Natural killer cell (primary cell): ENCODE results near the gene OSBPL1A. TPM values are rescaled to one million over a fixed set of nuclear protein-coding genes. Genes with fewer than 3 reads are reported as not detected.

Experiments
- ATAC-seq, 3 donors: fragments of 150-1000 bp in 2 of 3; fragments of 200-7000 bp in 1 of 3; cut with Tn5 transposase; 1 replicate in 1 of 3; 2 replicates in 2 of 3; pipeline ENCODE4 v1.10.0; 2021; ENCODE audit warnings: mild to moderate bottlenecking in 2 of 3, moderate library complexity in 2 of 3
- DNase-seq, 2 donors: peaks; one replicate each; pipeline versions ENCODE4 v3.0.0 to v3.0.0-alpha.2; 2013 to 2021; ENCODE audit warnings: mixed read lengths in 1 of 2
- H3K27ac ChIP-seq: one replicate; pipeline ENCODE4 v1.5.1; 2013; ENCODE audit warnings: mild to moderate bottlenecking, low read length
- H3K27me3 ChIP-seq: one replicate; pipeline ENCODE4 v1.6.1; 2013; ENCODE audit warnings: low read length; ENCODE audit not compliant: control insufficient read depth, insufficient read depth
- H3K36me3 ChIP-seq: one replicate; pipeline ENCODE4 v1.6.1; 2013; ENCODE audit warnings: low read length; ENCODE audit not compliant: control insufficient read depth, insufficient read depth
- H3K4me1 ChIP-seq: one replicate; pipeline ENCODE4 v1.6.1; 2013; ENCODE audit warnings: low read length; ENCODE audit not compliant: control insufficient read depth, insufficient read depth
- H3K4me3 ChIP-seq: one replicate; pipeline ENCODE4 v1.5.1; 2013; ENCODE audit warnings: low read length
- H3K9me3 ChIP-seq: one replicate; pipeline ENCODE4 v1.6.1; 2013; ENCODE audit warnings: low read length; ENCODE audit not compliant: control insufficient read depth, insufficient read depth
- H3K27ac Mint-ChIP-seq, 2 donors: one replicate each; pipeline ENCODE4 v1.8.0; 2022; ENCODE audit warnings: mild to moderate bottlenecking in 2 of 2, mixed read lengths in 2 of 2, moderate library complexity in 1 of 2
- H3K27me3 Mint-ChIP-seq, 2 donors: one replicate each; pipeline ENCODE4 v1.8.0; 2022; ENCODE audit warnings: low read depth in 2 of 2, mixed read lengths in 2 of 2
- H3K36me3 Mint-ChIP-seq: one replicate; pipeline ENCODE4 v1.8.0; 2022; ENCODE audit warnings: mixed read lengths
- H3K4me1 Mint-ChIP-seq, 2 donors: one replicate each; pipeline ENCODE4 v1.8.0; 2022; ENCODE audit warnings: mixed read lengths in 2 of 2
- H3K4me3 Mint-ChIP-seq: one replicate; pipeline ENCODE4 v1.8.0; 2022; ENCODE audit warnings: mild to moderate bottlenecking, moderate library complexity, mixed read lengths
- H3K9me3 Mint-ChIP-seq, 2 donors: one replicate each; pipeline ENCODE4 v1.8.0; 2022; ENCODE audit warnings: mixed read lengths in 2 of 2
- WGBS: methylation state at CpG from one replicate; pipeline ENCODE4 v1.1.7; 2013; ENCODE audit warnings: missing lambda C conversion rate; ENCODE audit not compliant: insufficient coverage; 5-methylcytosine and 5-hydroxymethylcytosine counted together
- intact Hi-C: fragments of 100-400 bp; cut with micrococcal nuclease; formaldehyde crosslinking; loops from one replicate; pipeline ENCODE4 v1.14.2; 2022
- total RNA-seq, 4 donors: library from RNA; stranded (reverse); fragments of 120-200 nt in 1 of 4; gene quantifications; one replicate each; pipeline versions ENCODE4 v1.2.3 to v1.2.4, GENCODE V29; 2013 to 2022
- TF ChIP-seq, protein P1 (sequence below): fragments of 200-600 bp; IDR thresholded peaks from one replicate; pipeline ENCODE4 v1.8.0; 2022; ENCODE audit warnings: antibody characterized with exemption

The OSBPL1A gene
- total RNA-seq, 3 donors from 2014 or later (not counting 1 experiment from before 2014, with no cell fraction given): 1.2 to 32.5 (median 1.5) TPM

DNA sequence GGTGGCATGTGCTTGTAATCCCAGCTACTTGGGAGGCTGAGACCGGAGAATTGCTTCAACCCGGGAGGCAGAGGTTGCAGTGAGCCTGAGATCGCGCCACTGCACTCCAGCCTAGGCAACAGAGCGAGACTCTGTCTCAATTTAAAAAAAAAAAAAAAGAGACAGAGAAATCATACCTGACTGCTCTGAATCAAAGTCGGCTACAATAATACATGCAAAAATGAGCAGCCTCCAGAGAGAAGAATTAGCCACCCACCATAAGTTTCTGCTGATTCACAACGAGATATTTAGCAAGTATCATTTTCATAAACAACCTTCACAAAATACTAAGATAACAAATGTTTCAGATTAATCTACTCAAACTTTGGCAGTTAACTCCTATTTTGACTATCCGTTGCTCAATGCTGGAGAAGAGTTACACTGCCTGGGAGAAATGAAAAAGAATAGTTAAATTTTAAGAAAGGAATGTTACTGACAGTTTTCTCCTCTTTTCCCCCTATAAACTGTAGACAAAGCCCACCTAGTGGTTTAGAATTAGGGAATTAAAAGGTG is 1.5 kb downstream of the OSBPL1A start:
- DNase-seq (no peak), ATAC-seq (no peak)
- no peak overlapping the region for H3K27ac ChIP-seq
- H3K4me3 ChIP-seq: no peak overlapping the region
- peaks cover 4% of the 10 kb centered on the region for H3K4me1 ChIP-seq
- H3K4me3 Mint-ChIP-seq: no peak overlapping the region
- H3K9me3 Mint-ChIP-seq: no peaks in the 10 kb centered on the region
- 83% methylated on average over 7 of the region's 8 CpGs for WGBS
- intact Hi-C loops: no loop called here
- H3K27me3 ChIP-seq: peaks cover 8% of the 10 kb centered on the region
- H3K9me3 ChIP-seq: no peaks in the 10 kb centered on the region
- no peak overlapping the region for H3K27ac Mint-ChIP-seq
- TF ChIP-seq, protein P1, sequence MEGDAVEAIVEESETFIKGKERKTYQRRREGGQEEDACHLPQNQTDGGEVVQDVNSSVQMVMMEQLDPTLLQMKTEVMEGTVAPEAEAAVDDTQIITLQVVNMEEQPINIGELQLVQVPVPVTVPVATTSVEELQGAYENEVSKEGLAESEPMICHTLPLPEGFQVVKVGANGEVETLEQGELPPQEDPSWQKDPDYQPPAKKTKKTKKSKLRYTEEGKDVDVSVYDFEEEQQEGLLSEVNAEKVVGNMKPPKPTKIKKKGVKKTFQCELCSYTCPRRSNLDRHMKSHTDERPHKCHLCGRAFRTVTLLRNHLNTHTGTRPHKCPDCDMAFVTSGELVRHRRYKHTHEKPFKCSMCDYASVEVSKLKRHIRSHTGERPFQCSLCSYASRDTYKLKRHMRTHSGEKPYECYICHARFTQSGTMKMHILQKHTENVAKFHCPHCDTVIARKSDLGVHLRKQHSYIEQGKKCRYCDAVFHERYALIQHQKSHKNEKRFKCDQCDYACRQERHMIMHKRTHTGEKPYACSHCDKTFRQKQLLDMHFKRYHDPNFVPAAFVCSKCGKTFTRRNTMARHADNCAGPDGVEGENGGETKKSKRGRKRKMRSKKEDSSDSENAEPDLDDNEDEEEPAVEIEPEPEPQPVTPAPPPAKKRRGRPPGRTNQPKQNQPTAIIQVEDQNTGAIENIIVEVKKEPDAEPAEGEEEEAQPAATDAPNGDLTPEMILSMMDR: no peak
- H3K36me3 ChIP-seq: no peaks in the 10 kb centered on the region
- peaks cover 3 to 6% of the 10 kb centered on the region in 2 donors for H3K27me3 Mint-ChIP-seq
- H3K4me1 Mint-ChIP-seq: peaks cover 5 to 9% of the 10 kb centered on the region in 2 donors
- no peaks in the 10 kb centered on the region for H3K36me3 Mint-ChIP-seq

- Histone ChIP-seq H3K27me3 (peaks cover 5% of the 10 kb centered on the region), H3K4me1 (peaks cover 4% of the 10 kb centered on the region), H3K36me3 (no peaks in the 10 kb centered on the region), H3K4me3 (no peak overlapping the region), H3K27ac (no peak overlapping the region), H3K9me3 (no peaks in the 10 kb centered on the region)
- H3K27ac Mint-ChIP-seq: no peak overlapping the region
- intact Hi-C loops: no loop called here
- no peak for DNase-seq
- 78% methylated on average over 9 of the region's 11 CpGs for WGBS
- no peak overlapping the region for H3K4me3 Mint-ChIP-seq
- no peaks in the 10 kb centered on the region for H3K36me3 Mint-ChIP-seq
- H3K27me3 Mint-ChIP-seq: peaks cover under 1 to 6% of the 10 kb centered on the region in 2 donors
- peaks cover 5 to 9% of the 10 kb centered on the region in 2 donors for H3K4me1 Mint-ChIP-seq
- ATAC-seq: no peak
- TF ChIP-seq, protein P1: no peak
- no peaks in the 10 kb centered on the region for H3K9me3 Mint-ChIP-seq
Observed at GRCh38 chr18:24395049-24395795, 2.4 kb downstream of the OSBPL1A start.

DNA sequence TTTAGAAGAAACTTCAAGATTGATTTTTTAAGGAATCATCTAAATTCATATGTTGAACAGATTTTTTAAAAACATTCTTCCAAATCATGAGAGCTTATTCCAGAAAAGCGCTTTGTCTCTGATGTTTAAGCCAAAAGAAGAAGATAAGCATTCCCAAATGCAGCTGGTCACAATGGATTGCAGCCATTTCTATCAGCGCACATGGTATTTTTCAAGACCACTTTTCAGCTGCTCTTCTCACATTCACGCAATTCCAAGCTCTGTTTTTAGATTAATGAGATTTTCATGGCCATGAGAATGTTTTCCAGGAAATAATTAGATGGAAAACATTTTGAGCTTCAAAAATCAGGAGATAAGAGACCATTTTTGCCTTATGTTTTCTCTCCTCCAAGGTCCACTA is 8.7 kb downstream of the OSBPL1A start:
- Histone ChIP-seq H3K4me1 (no peaks in the 10 kb centered on the region), H3K27me3 (no peaks in the 10 kb centered on the region), H3K4me3 (no peak overlapping the region), H3K36me3 (no peaks in the 10 kb centered on the region), H3K27ac (no peak overlapping the region), H3K9me3 (no peaks in the 10 kb centered on the region)
- Mint-ChIP-seq H3K36me3 (no peaks in the 10 kb centered on the region), H3K27ac (no peak overlapping the region), H3K4me3 (no peak overlapping the region), H3K27me3 (peaks cover 6 to 8% of the 10 kb centered on the region in 2 donors), H3K4me1 (no peaks in the 10 kb centered on the region), H3K9me3 (no peaks in the 10 kb centered on the region)
- no peak for DNase-seq
- TF ChIP-seq, protein P1: no peak
- no peak for ATAC-seq
- 99% methylated on average over 3 of the region's 3 CpGs for WGBS
- intact Hi-C loops: no loop called here
